CD4-positive, alpha-beta T cell (primary cell): ENCODE data around the gene FOXO3. TPM values are rescaled to one million over a fixed set of nuclear protein-coding genes. Genes with fewer than 3 reads are reported as not detected.
A peak's percentile ranks its signal among the peaks of the same experiment; 100 is the strongest.

ENCODE experiments used
- ATAC-seq: fragments of 200-7000 bp; cut with Tn5 transposase; one replicate; pipeline ENCODE4 v1.10.0; 2022; ENCODE audit warnings: mild to moderate bottlenecking; ENCODE audit not compliant: poor library complexity
- CTCF ChIA-PET: fragments of 350-600 bp; sonication (Branson Sonifier 250); formaldehyde crosslinking; loops from one replicate; lab custom pipeline; 2021; ENCODE audit warnings: antibody characterized with exemption, inconsistent platforms; lab: Charles Lee
- POLR2A ChIA-PET: fragments of 350-600 bp; sonication (Branson Sonifier 250); formaldehyde crosslinking; loops from one replicate; lab custom pipeline; 2021; ENCODE audit warnings: antibody characterized with exemption, inconsistent platforms; lab: Charles Lee
- DNase-seq, 14 experiments: peaks; one replicate each; pipeline ENCODE4 v3.0.0-alpha.2; 2013 to 2020; ENCODE audit warnings: mixed read lengths in 2 of 14
- H3K27ac ChIP-seq, 2 donors: one replicate each; pipeline versions ENCODE4 v1.5.1 to v1.7.0; 2013; ENCODE audit warnings: low read length in 2 of 2, low read depth in 1 of 2, mild to moderate bottlenecking in 1 of 2
- H3K27me3 ChIP-seq, 2 experiments: 1 replicate in 1 of 2; 2 replicates in 1 of 2; pipeline versions ENCODE4 v1.6.1 to v1.7.0; 2013; ENCODE audit warnings: low read length in 2 of 2, control low read depth in 1 of 2, mild to moderate bottlenecking in 1 of 2, moderate library complexity in 1 of 2; ENCODE audit not compliant: insufficient read depth in 2 of 2, control insufficient read depth in 1 of 2
- H3K36me3 ChIP-seq: one replicate; pipeline ENCODE4 v1.6.1; 2013; ENCODE audit warnings: low read length, control low read depth; ENCODE audit not compliant: insufficient read depth
- H3K4me1 ChIP-seq: one replicate; pipeline ENCODE4 v1.6.1; 2013; ENCODE audit warnings: low read length, control low read depth; ENCODE audit not compliant: insufficient read depth
- H3K4me3 ChIP-seq: one replicate; pipeline ENCODE4 v1.5.1; 2013; ENCODE audit warnings: mild to moderate bottlenecking, low read length, moderate library complexity
- H3K9me3 ChIP-seq, 2 experiments: 1 replicate in 1 of 2; 2 replicates in 1 of 2; pipeline versions ENCODE4 v1.6.1 to v1.7.0; 2013; ENCODE audit warnings: low read length in 2 of 2, mild to moderate bottlenecking in 2 of 2, control low read depth in 1 of 2, moderate library complexity in 1 of 2; ENCODE audit not compliant: control insufficient read depth in 1 of 2, insufficient read depth in 1 of 2
- H3K27ac Mint-ChIP-seq: one replicate; pipeline ENCODE4 v1.8.0; 2020; ENCODE audit warnings: mixed read lengths
- H3K27me3 Mint-ChIP-seq: one replicate; pipeline ENCODE4 v1.8.0; 2021; ENCODE audit warnings: mixed read lengths
- H3K36me3 Mint-ChIP-seq: one replicate; pipeline ENCODE4 v1.8.0; 2021; ENCODE audit warnings: low read depth, mixed read lengths
- H3K4me1 Mint-ChIP-seq: one replicate; pipeline ENCODE4 v1.8.0; 2021; ENCODE audit warnings: low read depth, mixed read lengths
- H3K4me3 Mint-ChIP-seq: one replicate; pipeline ENCODE4 v1.8.0; 2020; ENCODE audit warnings: mild to moderate bottlenecking, mixed read lengths
- H3K9me3 Mint-ChIP-seq: one replicate; pipeline ENCODE4 v1.8.0; 2020; ENCODE audit warnings: mixed read lengths
- CTCF ChIP-seq: fragments of 200-600 bp; IDR thresholded peaks from one replicate; pipeline ENCODE4 v1.8.0; 2022; ENCODE audit warnings: antibody characterized with exemption, mild to moderate bottlenecking
- intact Hi-C, 2 experiments: fragments of 100-400 bp; cut with DNase I in 1 of 2; cut with micrococcal nuclease in 1 of 2; formaldehyde crosslinking; loops; one replicate each; pipeline versions ENCODE4 v1.15.1 to v1.9.0; 2023 to 2025; cut with DNase I, micrococcal nuclease
- total RNA-seq, 174 experiments: library from RNA in 2 of 174; stranded (reverse) in 2 of 174; gene quantifications; one replicate each; pipeline ENCODE4 v1.2.3 and lab custom pipeline; 2021 to 2026

The FOXO3 gene
- total RNA-seq, 2 experiments from 2014 or later: 24.3 to 25.3 TPM

- no peak for TF ChIP-seq CTCF
- DNase-seq: no peak
- Mint-ChIP-seq H3K4me3 (no peak overlapping the region), H3K27me3 (no peaks in the 10 kb centered on the region), H3K9me3 (no peaks in the 10 kb centered on the region), H3K36me3 (peaks cover 19% of the 10 kb centered on the region), H3K4me1 (no peaks in the 10 kb centered on the region), H3K27ac (no peak overlapping the region)
- H3K9me3 ChIP-seq: no peaks in the 10 kb centered on the region
- H3K36me3 ChIP-seq: no peaks in the 10 kb centered on the region
- no peak overlapping the region for H3K27ac ChIP-seq
- H3K4me3 ChIP-seq: no peak overlapping the region
- H3K4me1 ChIP-seq: no peaks in the 10 kb centered on the region
- ATAC-seq: no peak
- H3K27me3 ChIP-seq: no peaks in the 10 kb centered on the region
- ChIA-PET CTCF (no interaction called here), POLR2A (no interaction called here)
- intact Hi-C loops: loop anchor here in 1 of 2 experiments (10.0 kb wide), 1 partner anchor 269 kb away; no protein-coding TSS in a partner anchor
Measured at GRCh38 chr6:108523697-108524096, 37.0 kb upstream of the FOXO3 start.

DNA sequence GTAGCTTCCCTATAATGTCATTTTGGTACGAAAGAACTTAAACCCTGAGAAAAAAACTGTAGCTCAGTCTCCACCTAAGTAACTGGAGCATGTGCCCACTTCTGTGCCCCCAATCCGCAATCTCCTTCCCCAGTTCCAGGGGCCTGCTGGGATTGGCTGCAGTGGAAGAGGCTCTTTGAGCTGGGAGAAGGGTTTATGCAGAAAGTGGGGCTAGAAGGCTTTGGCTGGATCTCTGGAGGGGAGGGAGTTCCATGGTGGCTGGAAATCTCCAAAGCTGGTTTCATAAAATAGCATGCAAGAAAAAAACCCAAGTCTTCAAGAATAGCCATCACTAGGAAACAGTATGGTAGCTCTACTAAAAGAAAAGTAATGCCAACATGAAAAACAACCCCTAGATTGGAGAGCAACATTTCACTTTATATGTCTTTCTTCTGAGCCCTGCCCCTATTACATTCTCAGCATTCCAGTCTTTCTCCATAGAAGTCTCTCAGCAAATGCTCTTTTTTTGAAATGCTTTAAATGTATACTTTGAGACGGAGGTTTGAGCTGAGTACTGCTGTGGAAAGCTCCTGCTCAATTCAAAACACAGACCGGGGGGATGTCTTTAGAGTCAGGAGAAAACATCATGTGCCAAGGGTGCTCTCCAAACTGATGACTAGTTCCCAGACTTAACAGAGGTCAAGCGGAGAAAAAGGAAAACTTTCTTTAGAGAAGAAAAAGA is 36.0 kb upstream of the FOXO3 start:
- no peaks in the 10 kb centered on the region for H3K27me3 ChIP-seq
- POLR2A ChIA-PET: interaction anchor here (0.6 kb wide), 1 partner anchor 21 kb away, joined by 3 read pairs; no protein-coding TSS in a partner anchor
- no peak overlapping the region for H3K27ac ChIP-seq
- no peak overlapping the region for H3K4me3 ChIP-seq
- H3K4me1 ChIP-seq: no peaks in the 10 kb centered on the region
- H3K36me3 ChIP-seq: no peaks in the 10 kb centered on the region
- no peaks in the 10 kb centered on the region for H3K9me3 ChIP-seq
- CTCF ChIA-PET: no interaction called here
- no peak overlapping the region for H3K4me3 Mint-ChIP-seq
- H3K27ac Mint-ChIP-seq: no peak overlapping the region
- no peaks in the 10 kb centered on the region for H3K27me3 Mint-ChIP-seq
- no peak for DNase-seq
- H3K9me3 Mint-ChIP-seq: no peaks in the 10 kb centered on the region
- intact Hi-C loops: loop anchor here in 1 of 2 experiments (10.0 kb wide), 1 partner anchor 270 kb away; no protein-coding TSS in a partner anchor
- no peaks in the 10 kb centered on the region for H3K4me1 Mint-ChIP-seq
- peaks cover 16% of the 10 kb centered on the region for H3K36me3 Mint-ChIP-seq
- no peak for TF ChIP-seq CTCF
- no peak for ATAC-seq

DNA sequence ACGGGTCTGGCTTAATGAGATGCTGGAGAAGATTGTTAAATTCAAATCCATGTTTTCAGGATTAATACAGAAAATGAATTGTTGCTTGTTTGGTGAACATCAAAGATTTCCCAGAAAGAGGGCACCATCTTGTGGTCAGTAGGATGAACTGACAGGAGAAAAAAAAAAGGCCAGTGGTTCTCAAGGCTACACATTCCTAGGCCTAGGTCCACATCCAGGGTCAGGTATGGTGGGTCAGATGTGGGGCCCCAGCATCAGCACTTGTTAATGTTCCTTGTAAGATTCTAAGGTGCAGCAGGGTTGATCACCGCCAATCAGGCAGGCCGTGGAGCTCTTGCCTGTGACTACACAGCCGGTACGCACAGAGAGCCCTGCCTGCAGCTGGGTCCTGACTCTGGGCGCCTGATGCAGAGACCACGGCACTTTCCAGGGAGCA is 34.0 kb upstream of the FOXO3 start:
- Mint-ChIP-seq H3K9me3 (no peaks in the 10 kb centered on the region), H3K4me1 (no peaks in the 10 kb centered on the region), H3K27me3 (no peaks in the 10 kb centered on the region), H3K36me3 (peaks cover 12% of the 10 kb centered on the region), H3K4me3 (no peak overlapping the region), H3K27ac (no peak overlapping the region)
- ChIA-PET CTCF (no interaction called here), POLR2A (no interaction called here)
- intact Hi-C loops: loop anchor here (1.0 to 10.0 kb wide), 5 partner anchors 272 to 852 kb away; no protein-coding TSS in a partner anchor
- no peaks in the 10 kb centered on the region for H3K9me3 ChIP-seq
- ATAC-seq: no peak
- H3K4me3 ChIP-seq: no peak overlapping the region
- no peaks in the 10 kb centered on the region for H3K4me1 ChIP-seq
- peak; percentile 71 for TF ChIP-seq CTCF
- no peaks in the 10 kb centered on the region for H3K27me3 ChIP-seq
- H3K27ac ChIP-seq: no peak overlapping the region
- peak in 3 of 14 experiments; percentile 30 to 56 (median 48) for DNase-seq
- H3K36me3 ChIP-seq: no peaks in the 10 kb centered on the region
